GM12878 (cell line): ENCODE results near the gene USP50. TPM values are rescaled to one million over a fixed set of nuclear protein-coding genes. Genes with fewer than 3 reads are reported as not detected.

Experiments used
- ATAC-seq: fragments of 200-7000 bp; cut with Tn5 transposase; 3 replicates; pipeline ENCODE4 v1.9.1; 2020; ENCODE audit warnings: mild to moderate bottlenecking, moderate library complexity
- BruUV-seq: library from RNA; stranded (reverse); fragments of 400-500 nt; replicated peaks from 2 replicates; lab custom pipeline; 2021; lab: Mats Ljungman, UMichigan
- CTCF ChIA-PET: fragments of 300-600 bp; sonication (Branson Sonifier 250); formaldehyde crosslinking; extraction: SDS; loops from one replicate; lab custom pipeline; 2021; ENCODE audit warnings: inconsistent platforms; lab: Yijun Ruan, JAX
- POLR2A ChIA-PET: fragments of 350-600 bp; formaldehyde crosslinking; extraction: SDS; loops from one replicate; lab custom pipeline; 2021; ENCODE audit warnings: inconsistent platforms; lab: Charles Lee
- RAD21 ChIA-PET: fragments of 300-600 bp; sonication (Branson Sonifier 250); formaldehyde crosslinking; loops from one replicate; lab custom pipeline; 2023; ENCODE audit warnings: antibody characterized with exemption; ENCODE audit not compliant: unreplicated experiment; lab: Charles Lee
- SMC1A ChIA-PET: fragments of 300-600 bp; sonication (Branson Sonifier 250); formaldehyde crosslinking; loops from one replicate; lab custom pipeline; 2023; ENCODE audit not compliant: unreplicated experiment, uncharacterized antibody; lab: Charles Lee
- DNase-seq: peaks from one replicate; pipeline ENCODE4 v3.0.0-alpha.2; 2011; ENCODE audit warnings: low read depth, low spot score
- FAIRE-seq: peaks from 3 replicates; lab custom pipeline; 2011; peaks lifted over from hg19 to GRCh38; lab: Jason Lieb, UNC
- H2AFZ ChIP-seq: 2 replicates; pipeline ENCODE4 v1.6.0; 2011; ENCODE audit warnings: low read depth, low read length, control low read depth; ENCODE audit not compliant: control insufficient read depth
- H3K27ac ChIP-seq: 2 replicates; pipeline ENCODE4 v1.5.1; 2011; ENCODE audit warnings: control low read depth; ENCODE audit not compliant: control insufficient read depth, insufficient read depth
- H3K27me3 ChIP-seq, 2 experiments: replicated peaks in 1 of 2; 2 replicates each; pipeline versions ENCODE4 v1.6.0 to v1.6.1; 2011; ENCODE audit warnings: low read length in 1 of 2; ENCODE audit not compliant: control insufficient read depth in 2 of 2, insufficient read depth in 2 of 2
- H3K36me3 ChIP-seq, 2 experiments: 2 replicates each; pipeline ENCODE4 v1.5.1; 2011; ENCODE audit warnings: low read length in 1 of 2; ENCODE audit not compliant: control insufficient read depth in 2 of 2, insufficient read depth in 2 of 2
- H3K4me1 ChIP-seq: 2 replicates; pipeline ENCODE4 v1.6.1; 2011; ENCODE audit warnings: mild to moderate bottlenecking, low read length, moderate library complexity, mixed read lengths; ENCODE audit not compliant: control insufficient read depth, insufficient read depth
- H3K4me2 ChIP-seq: 2 replicates; pipeline ENCODE4 v1.6.0; 2011; ENCODE audit warnings: control low read depth; ENCODE audit not compliant: control insufficient read depth, insufficient read depth
- H3K4me3 ChIP-seq: fragments of 200-600 bp; sonication (generic); 2 replicates; pipeline ENCODE4 v1.5.1; 2016
- H3K79me2 ChIP-seq: 2 replicates; pipeline ENCODE4 v1.6.0; 2011; ENCODE audit warnings: low read length; ENCODE audit not compliant: control insufficient read depth, insufficient read depth
- H3K9ac ChIP-seq: 2 replicates; pipeline ENCODE4 v1.8.0; 2011; ENCODE audit warnings: low read length, control low read depth, mixed read lengths; ENCODE audit not compliant: control insufficient read depth, insufficient read depth
- H3K9me3 ChIP-seq: replicated peaks from 3 replicates; pipeline ENCODE4 v1.5.1; 2011; ENCODE audit warnings: mild to moderate bottlenecking, low read length; ENCODE audit not compliant: control insufficient read depth, insufficient read depth
- H4K20me1 ChIP-seq: 2 replicates; pipeline ENCODE4 v1.6.0; 2011; ENCODE audit not compliant: control insufficient read depth, insufficient read depth
- DPF2 ChIP-seq: fragments of 450-650 bp; IDR thresholded peaks from 2 replicates; pipeline ENCODE4 v1.6.1; 2017; ENCODE audit warnings: mild to moderate bottlenecking
- E4F1 ChIP-seq: fragments of 450-650 bp; IDR thresholded peaks from 2 replicates; pipeline ENCODE4 v1.6.1; 2018; ENCODE audit warnings: borderline replicate concordance, mild to moderate bottlenecking; ENCODE audit not compliant: partially characterized antibody
- IRF5 ChIP-seq: fragments of 450-650 bp; IDR thresholded peaks from 2 replicates; pipeline ENCODE4 v1.6.1; 2017; ENCODE audit warnings: borderline replicate concordance
- LARP7 ChIP-seq: fragments of 450-650 bp; IDR thresholded peaks from 2 replicates; pipeline ENCODE4 v1.6.1; 2017; ENCODE audit warnings: mild to moderate bottlenecking
- MYC ChIP-seq: IDR thresholded peaks from 2 replicates; pipeline ENCODE4 v1.6.1; 2011; ENCODE audit warnings: mild to moderate bottlenecking, low read length, moderate library complexity, inconsistent platforms; ENCODE audit not compliant: insufficient read depth, insufficient replicate concordance, insufficient read length, severe bottlenecking
- NFIC ChIP-seq: IDR thresholded peaks from 2 replicates; pipeline ENCODE4 v1.6.1; 2012; ENCODE audit warnings: low read depth, mild to moderate bottlenecking, inconsistent platforms, low read length, moderate library complexity
- PKNOX1 ChIP-seq: fragments of 450-650 bp; IDR thresholded peaks from 2 replicates; pipeline ENCODE4 v1.6.1; 2016; ENCODE audit warnings: mild to moderate bottlenecking
- POLR2AphosphoS2 ChIP-seq: IDR thresholded peaks from 2 replicates; pipeline ENCODE4 v1.6.1; 2011; ENCODE audit warnings: low read depth, mild to moderate bottlenecking, low read length, improper control_type of control experiment, moderate library complexity
- SP1 ChIP-seq: IDR thresholded peaks from one replicate; pipeline ENCODE4 v1.6.1; 2011; ENCODE audit warnings: low read depth, low read length
- WGBS: methylation state at CpG from one replicate; pipeline ENCODE4 v1.1.6; 2016; ENCODE audit warnings: low lambda C conversion rate; ENCODE audit not compliant: insufficient replicate concordance, insufficient coverage; ENCODE audit errors: missing lambda C conversion rate; 5-methylcytosine and 5-hydroxymethylcytosine counted together
- in situ Hi-C: fragments of 300-500 bp; cut with MboI; formaldehyde crosslinking; loops from 9 replicates; pipeline ENCODE4 v1.14.3; 2018; ENCODE audit warnings: mixed read lengths
- intact Hi-C: fragments of 100-400 bp; cut with micrococcal nuclease; formaldehyde crosslinking; loops from one replicate; pipeline ENCODE4 v1.14.2; 2022; ENCODE audit not compliant: unreplicated experiment
- polyA plus RNA-seq, 11 experiments: library from polyadenylated mRNA; depleted of rRNA in 4 of 11; unstranded in 6 of 11; stranded (reverse) in 5 of 11; fragments of >200 nt; fragmentation: Nextera tagmentation in 4 of 11; fragmentation: Illumina TruSeq in 1 of 11; extraction: Ambion mirVana in 4 of 11; extraction: Trizol in 1 of 11; gene quantifications; 1 replicate in 1 of 11; 2 replicates in 10 of 11; pipeline versions ENCODE4 v1.2.1 to v1.2.3, GENCODE V29; 2011 to 2016; ENCODE audit warnings: inconsistent platforms in 2 of 11, missing spikeins in 2 of 11, low read depth in 1 of 11
- total RNA-seq, 4 experiments: library from RNA; depleted of rRNA in 3 of 4; stranded (reverse); fragments of >200 nt in 3 of 4; fragmentation: Illumina TruSeq in 1 of 4; extraction: Trizol in 1 of 4; gene quantifications; 2 replicates each; pipeline versions ENCODE4 v1.2.1 to v1.2.3, GENCODE V29; 2013 to 2021
- TF ChIP-seq, protein P1 (sequence below): IDR thresholded peaks from 2 replicates; pipeline ENCODE4 v1.6.1; 2012; ENCODE audit warnings: low read length, inconsistent platforms
- TF ChIP-seq, protein P2 (sequence below): fragments of 450-650 bp; formaldehyde crosslinking; IDR thresholded peaks from 2 replicates; pipeline ENCODE4 v1.4.0; 2022; ENCODE audit warnings: mild to moderate bottlenecking, moderate library complexity

USP50 gene
- total and polyA plus RNA-seq, 10 of the 15 experiments (the other 5 are each of a cell fraction or from before 2014, with no cell fraction given): 0.15 to 0.21 (median 0.19) TPM; not detected in 7

GRCh38 chr15:50552238-50552637 lies 5.8 kb upstream of the USP50 start (continued):
- no peak for TF ChIP-seq E4F1
- TF ChIP-seq LARP7: no peak
- TF ChIP-seq IRF5: no peak
- no peak for TF ChIP-seq POLR2AphosphoS2
- TF ChIP-seq, protein P1, sequence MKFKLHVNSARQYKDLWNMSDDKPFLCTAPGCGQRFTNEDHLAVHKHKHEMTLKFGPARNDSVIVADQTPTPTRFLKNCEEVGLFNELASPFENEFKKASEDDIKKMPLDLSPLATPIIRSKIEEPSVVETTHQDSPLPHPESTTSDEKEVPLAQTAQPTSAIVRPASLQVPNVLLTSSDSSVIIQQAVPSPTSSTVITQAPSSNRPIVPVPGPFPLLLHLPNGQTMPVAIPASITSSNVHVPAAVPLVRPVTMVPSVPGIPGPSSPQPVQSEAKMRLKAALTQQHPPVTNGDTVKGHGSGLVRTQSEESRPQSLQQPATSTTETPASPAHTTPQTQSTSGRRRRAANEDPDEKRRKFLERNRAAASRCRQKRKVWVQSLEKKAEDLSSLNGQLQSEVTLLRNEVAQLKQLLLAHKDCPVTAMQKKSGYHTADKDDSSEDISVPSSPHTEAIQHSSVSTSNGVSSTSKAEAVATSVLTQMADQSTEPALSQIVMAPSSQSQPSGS: peak; percentile 43; the same call in 1 of the 2 replicates
- 0 out of 2 replicates have a peak, but pooled peaks have one; percentile 40 for TF ChIP-seq NFIC

GRCh38 chr15:50549326-50549725 lies 2.9 kb upstream of the USP50 start:
- intact Hi-C loops: no loop called here
- POLR2A ChIA-PET: no interaction called here
- TF ChIP-seq, protein P2, sequence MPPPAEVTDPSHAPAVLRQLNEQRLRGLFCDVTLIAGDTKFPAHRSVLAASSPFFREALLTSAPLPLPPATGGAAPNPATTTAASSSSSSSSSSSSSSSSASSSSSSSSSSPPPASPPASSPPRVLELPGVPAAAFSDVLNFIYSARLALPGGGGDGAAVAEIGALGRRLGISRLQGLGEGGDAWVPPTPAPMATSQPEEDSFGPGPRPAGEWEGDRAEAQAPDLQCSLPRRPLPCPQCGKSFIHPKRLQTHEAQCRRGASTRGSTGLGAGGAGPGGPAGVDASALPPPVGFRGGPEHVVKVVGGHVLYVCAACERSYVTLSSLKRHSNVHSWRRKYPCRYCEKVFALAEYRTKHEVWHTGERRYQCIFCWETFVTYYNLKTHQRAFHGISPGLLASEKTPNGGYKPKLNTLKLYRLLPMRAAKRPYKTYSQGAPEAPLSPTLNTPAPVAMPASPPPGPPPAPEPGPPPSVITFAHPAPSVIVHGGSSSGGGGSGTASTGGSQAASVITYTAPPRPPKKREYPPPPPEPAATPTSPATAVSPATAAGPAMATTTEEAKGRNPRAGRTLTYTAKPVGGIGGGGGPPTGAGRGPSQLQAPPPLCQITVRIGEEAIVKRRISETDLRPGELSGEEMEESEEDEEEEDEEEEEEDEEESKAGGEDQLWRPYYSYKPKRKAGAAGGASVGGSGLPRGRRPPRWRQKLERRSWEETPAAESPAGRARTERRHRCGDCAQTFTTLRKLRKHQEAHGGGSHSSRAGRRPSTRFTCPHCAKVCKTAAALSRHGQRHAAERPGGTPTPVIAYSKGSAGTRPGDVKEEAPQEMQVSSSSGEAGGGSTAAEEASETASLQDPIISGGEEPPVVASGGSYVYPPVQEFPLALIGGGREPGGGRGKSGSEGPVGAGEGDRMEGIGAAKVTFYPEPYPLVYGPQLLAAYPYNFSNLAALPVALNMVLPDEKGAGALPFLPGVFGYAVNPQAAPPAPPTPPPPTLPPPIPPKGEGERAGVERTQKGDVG (CRISPR knock-in tag): no peak
- no peak for TF ChIP-seq SP1
- no peak for TF ChIP-seq PKNOX1
- no peak for TF ChIP-seq DPF2
- TF ChIP-seq MYC: no peak

More at GRCh38 chr15:50549326-50549725, 2.9 kb upstream of the USP50 start:
- ChIA-PET CTCF (no interaction called here), SMC1A (interaction anchor here (1.0 to 1.5 kb wide), 2 partner anchors 9 to 15 kb away, joined by 3 to 4 read pairs; no protein-coding TSS in a partner anchor), RAD21 (interaction anchor here (1.9 kb wide), 1 partner anchor 198 kb away, joined by 4 read pairs; no protein-coding TSS in a partner anchor)
- Histone ChIP-seq H3K9me3 (no peaks in the 10 kb centered on the region), H3K4me3 (no peak overlapping the region), H4K20me1 (no peaks in the 10 kb centered on the region), H3K79me2 (no peaks in the 10 kb centered on the region), H3K27ac (no peak overlapping the region), H3K27me3 (no peaks in the 10 kb centered on the region), H2AFZ (no peak overlapping the region), H3K4me2 (no peak overlapping the region), H3K9ac (no peak overlapping the region), H3K36me3 (no peaks in the 10 kb centered on the region), H3K4me1 (peaks cover 4% of the 10 kb centered on the region; the same call in 1 of the 2 replicates)
- no peak for FAIRE-seq
- ATAC-seq: no peak
- BruUV-seq: no TSS peak
- WGBS: 54% methylated on average over 7 of the region's 7 CpGs
- in situ Hi-C loops: no loop called here
- no peak for DNase-seq
